IPS-18a (cell line): Measurements from ENCODE around the gene RASSF1.
"Not testable (repeated sequence)": the region's sequence is repeated elsewhere in the genome, so short reads cannot be mapped to it uniquely, and the experiment has no call there.

Source experiments
- H3K27ac ChIP-seq: one replicate; pipeline ENCODE4 v1.5.1; 2013; ENCODE audit warnings: low read length
- H3K27me3 ChIP-seq: one replicate; pipeline ENCODE4 v1.6.1; 2013; ENCODE audit warnings: mild to moderate bottlenecking, low read length; ENCODE audit not compliant: control insufficient read depth, insufficient read depth
- H3K36me3 ChIP-seq: one replicate; pipeline ENCODE4 v1.6.1; 2013; ENCODE audit warnings: low read depth, low read length; ENCODE audit not compliant: control insufficient read depth
- H3K4me1 ChIP-seq: one replicate; pipeline ENCODE4 v1.6.1; 2013; ENCODE audit warnings: low read depth, low read length; ENCODE audit not compliant: control insufficient read depth
- H3K4me3 ChIP-seq: one replicate; pipeline ENCODE4 v1.5.1; 2013; ENCODE audit warnings: low read length
- H3K9ac ChIP-seq: one replicate; pipeline ENCODE4 v1.6.1; 2013; ENCODE audit warnings: mild to moderate bottlenecking, low read length, moderate library complexity
- H3K9me3 ChIP-seq: one replicate; pipeline ENCODE4 v1.6.1; 2013; ENCODE audit warnings: low read depth, low read length; ENCODE audit not compliant: control insufficient read depth

RASSF1 gene

GRCh38 chr3:50319181-50319893, 21.3 kb downstream of the RASSF1 start:
- Histone ChIP-seq H3K36me3 (peaks cover 34% of the 10 kb centered on the region), H3K4me3 (no peak overlapping the region)

DNA sequence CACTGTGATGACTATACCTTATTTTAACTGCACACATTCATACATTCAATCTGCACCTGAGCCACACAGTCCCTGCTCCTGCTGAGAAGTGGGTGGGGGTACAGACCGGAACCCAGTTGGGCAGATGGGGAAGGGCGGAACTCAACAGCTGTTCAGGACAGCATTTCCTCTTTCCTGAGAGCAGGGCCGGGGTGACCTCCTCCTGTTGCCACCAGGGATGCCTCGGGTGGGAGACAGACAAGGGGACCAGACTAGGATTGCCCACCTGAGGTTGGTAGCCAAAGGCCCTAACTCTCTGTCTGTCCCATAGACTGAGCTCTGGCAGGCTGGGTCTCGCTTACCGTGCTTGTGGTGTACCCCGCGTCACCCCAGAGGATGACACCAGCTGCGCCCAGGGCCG, 22.0 kb downstream of the RASSF1 start:
- no peak overlapping the region for H3K27ac ChIP-seq
- peaks cover 8% of the 10 kb centered on the region for H3K4me1 ChIP-seq
- H3K9ac ChIP-seq = no peak overlapping the region
- H3K4me3 ChIP-seq = no peak overlapping the region
- H3K27me3 ChIP-seq = no peaks in the 10 kb centered on the region
- peaks cover 34% of the 10 kb centered on the region for H3K36me3 ChIP-seq
- H3K9me3 ChIP-seq = no peaks in the 10 kb centered on the region

More at GRCh38 chr3:50319181-50319893, 21.3 kb downstream of the RASSF1 start:
- no peaks in the 10 kb centered on the region for H3K27me3 ChIP-seq
- H3K4me1 ChIP-seq = peaks cover 10% of the 10 kb centered on the region
- H3K27ac ChIP-seq = no peak overlapping the region
- H3K9ac ChIP-seq = no peak overlapping the region
- no peaks in the 10 kb centered on the region for H3K9me3 ChIP-seq

DNA sequence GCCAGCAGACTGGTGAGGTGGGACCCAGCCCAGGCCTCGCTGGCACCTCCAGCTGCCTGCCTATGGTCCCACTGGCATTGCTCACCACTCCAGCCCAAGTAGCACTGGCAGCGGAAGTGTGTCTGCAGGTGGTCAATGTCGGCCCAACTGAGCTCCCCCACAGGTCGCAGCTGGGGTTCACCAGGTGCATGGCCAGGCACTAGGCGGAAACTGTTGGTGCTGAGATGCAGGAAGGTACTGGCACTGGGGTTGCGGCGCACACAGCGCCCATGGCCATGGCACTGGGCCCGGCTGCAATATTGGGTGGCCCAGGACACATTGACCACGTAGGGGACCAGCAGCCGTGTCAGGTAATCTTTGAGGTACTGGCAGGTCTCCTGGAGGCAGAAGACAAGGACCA, 22.5 kb downstream of the RASSF1 start:
- H3K9ac ChIP-seq = no peak overlapping the region
- no peaks in the 10 kb centered on the region for H3K9me3 ChIP-seq
- H3K27me3 ChIP-seq = no peaks in the 10 kb centered on the region
- peaks cover 4% of the 10 kb centered on the region for H3K4me1 ChIP-seq
- no peak overlapping the region for H3K4me3 ChIP-seq
- H3K36me3 ChIP-seq = peaks cover 34% of the 10 kb centered on the region
- H3K27ac ChIP-seq = no peak overlapping the region

GRCh38 chr3:50317300-50317699, 23.3 kb downstream of the RASSF1 start:
- no peak overlapping the region for H3K27ac ChIP-seq
- H3K4me3 ChIP-seq = no peak overlapping the region
- H3K36me3 ChIP-seq = peaks cover 34% of the 10 kb centered on the region
- H3K27me3 ChIP-seq = no peaks in the 10 kb centered on the region
- no peaks in the 10 kb centered on the region for H3K4me1 ChIP-seq
- H3K9me3 ChIP-seq = no peaks in the 10 kb centered on the region
- no peak overlapping the region for H3K9ac ChIP-seq

DNA sequence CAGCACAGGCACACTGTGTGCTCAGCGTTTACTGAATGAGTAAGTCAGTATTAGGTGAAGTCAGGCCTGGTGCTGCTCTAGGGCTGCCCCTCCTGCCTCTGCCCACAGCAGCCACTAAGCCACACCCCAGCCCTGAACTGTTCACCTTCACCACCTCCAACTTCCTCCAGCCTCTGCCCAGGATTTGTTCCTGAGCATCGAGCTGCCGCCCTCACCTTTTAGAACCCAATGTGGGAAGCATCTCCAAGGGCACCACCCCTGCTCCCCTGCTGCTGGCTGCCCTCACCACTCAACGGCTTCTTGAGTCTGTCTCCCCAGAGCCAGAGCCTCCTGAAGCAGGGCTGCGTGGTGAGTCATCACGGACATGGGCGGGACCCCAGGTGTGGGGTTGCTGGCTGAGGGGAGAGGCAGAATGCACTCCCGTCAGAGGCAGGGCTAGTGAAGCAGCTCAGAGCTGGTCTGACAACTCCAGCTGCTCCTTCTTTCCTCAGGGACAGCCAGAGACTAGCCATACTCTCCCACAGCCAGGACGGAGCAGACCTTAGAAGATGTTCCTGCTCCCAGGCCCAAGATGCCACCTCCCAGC, 23.9 kb downstream of the RASSF1 start:
- peaks cover 34% of the 10 kb centered on the region for H3K36me3 ChIP-seq
- no peaks in the 10 kb centered on the region for H3K4me1 ChIP-seq
- no peak overlapping the region for H3K9ac ChIP-seq
- no peaks in the 10 kb centered on the region for H3K9me3 ChIP-seq
- H3K4me3 ChIP-seq = no peak overlapping the region
- H3K27ac ChIP-seq = no peak overlapping the region
- no peaks in the 10 kb centered on the region for H3K27me3 ChIP-seq

DNA sequence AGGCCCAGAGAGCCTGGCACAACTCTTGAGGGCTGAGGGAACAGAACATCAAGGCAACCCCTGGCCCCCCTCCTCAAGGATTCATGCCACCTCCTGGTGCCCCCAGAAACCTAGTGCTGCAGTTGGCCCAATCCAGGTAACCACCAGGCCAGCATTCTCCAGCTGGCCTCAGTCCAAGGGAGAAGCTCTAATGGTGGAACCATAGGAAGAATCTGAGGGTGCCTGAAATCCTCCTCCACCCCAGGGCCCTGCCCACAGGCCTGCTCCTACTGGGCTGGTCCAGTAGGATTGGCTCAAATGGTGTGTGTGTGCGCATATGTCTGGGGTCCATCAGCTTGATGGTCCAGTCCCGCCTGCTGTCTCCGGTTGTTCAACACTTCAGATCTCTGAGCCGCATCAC, 25.8 kb downstream of the RASSF1 start:
- Histone ChIP-seq H3K9ac (no peak overlapping the region), H3K27ac (no peak overlapping the region)

DNA sequence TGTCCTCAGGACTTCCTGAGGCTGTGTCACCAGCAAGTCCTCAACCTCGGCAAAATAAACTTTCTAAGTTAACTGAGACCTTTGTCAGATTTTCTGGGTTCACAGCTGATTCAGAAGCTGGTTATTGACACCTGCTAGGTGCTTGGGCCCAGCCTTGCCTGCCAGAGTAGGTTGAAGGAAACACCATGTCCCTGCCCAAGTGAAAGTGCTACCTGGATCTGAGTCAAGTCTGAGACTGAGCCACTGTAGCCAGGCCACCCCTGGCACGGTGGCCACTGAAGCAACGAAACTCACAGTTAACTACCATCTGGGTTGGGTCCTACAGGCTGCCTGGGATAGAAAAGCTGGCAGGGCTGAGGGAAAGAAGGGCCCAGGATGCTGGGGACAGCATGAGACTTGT, 26.3 kb downstream of the RASSF1 start:
- H3K9me3 ChIP-seq = peaks cover 6% of the 10 kb centered on the region
- H3K36me3 ChIP-seq = peaks cover 27% of the 10 kb centered on the region
- H3K27me3 ChIP-seq = no peaks in the 10 kb centered on the region
- H3K4me1 ChIP-seq = no peaks in the 10 kb centered on the region
- H3K27ac ChIP-seq = no peak overlapping the region
- H3K4me3 ChIP-seq = no peak overlapping the region
- no peak overlapping the region for H3K9ac ChIP-seq

More for the DNA sequence above, 25.8 kb downstream of the RASSF1 start:
- Histone ChIP-seq H3K36me3 (peaks cover 32% of the 10 kb centered on the region), H3K4me3 (no peak overlapping the region), H3K9me3 (peaks cover 2% of the 10 kb centered on the region), H3K4me1 (no peaks in the 10 kb centered on the region), H3K27me3 (no peaks in the 10 kb centered on the region)

GRCh38 chr3:50312041-50312440, 28.6 kb downstream of the RASSF1 start:
- H3K9me3 ChIP-seq, H3K27me3 ChIP-seq, H3K36me3 ChIP-seq, H3K9ac ChIP-seq, H3K27ac ChIP-seq, H3K4me3 ChIP-seq, H3K4me1 ChIP-seq: not testable (repeated sequence)

DNA sequence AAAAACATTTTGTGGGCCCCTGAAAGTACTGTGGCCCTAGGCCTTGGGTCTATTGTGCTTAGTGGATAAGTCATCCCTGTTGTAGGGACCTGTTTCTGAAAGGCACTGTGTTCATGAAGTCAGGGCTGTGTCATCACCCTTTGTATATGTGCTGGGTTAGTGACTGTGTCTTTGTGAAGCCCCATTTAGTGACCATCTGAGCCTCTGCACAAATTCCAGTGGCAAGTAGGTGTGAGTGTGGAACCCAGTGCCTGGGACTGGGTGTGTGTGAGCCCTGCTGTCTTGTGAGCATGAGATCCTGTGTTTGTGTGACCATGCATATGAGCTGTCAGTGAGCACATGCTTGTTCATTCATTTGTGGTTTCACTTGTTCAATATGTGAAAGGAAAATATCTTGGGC, 36.0 kb downstream of the RASSF1 start:
- Histone ChIP-seq H3K27me3 (no peaks in the 10 kb centered on the region), H3K36me3 (no peaks in the 10 kb centered on the region), H3K4me3 (no peak overlapping the region), H3K4me1 (peaks cover 17% of the 10 kb centered on the region), H3K9ac (no peak overlapping the region), H3K9me3 (peaks cover 2% of the 10 kb centered on the region), H3K27ac (no peak overlapping the region)

- H3K27ac ChIP-seq = peak within 1 kb of the TSS; percentile 24
- H3K9ac ChIP-seq = no peak within 1 kb of the TSS
- no peaks in the 10 kb centered on the region for H3K36me3 ChIP-seq
- H3K4me1 ChIP-seq = peaks cover 18% of the 10 kb centered on the region
- no peaks in the 10 kb centered on the region for H3K9me3 ChIP-seq
- H3K4me3 ChIP-seq = peak within 1 kb of the TSS; percentile 26
- H3K27me3 ChIP-seq = no peaks in the 10 kb centered on the region
Measured at GRCh38 chr3:50303013-50303815, 37.4 kb downstream of the RASSF1 start, which contains the start of gene HYAL1. Gene HYAL1 (minus strand): TSS chr3:50303574. CDS start chr3:50302956, 618 bp downstream.

DNA sequence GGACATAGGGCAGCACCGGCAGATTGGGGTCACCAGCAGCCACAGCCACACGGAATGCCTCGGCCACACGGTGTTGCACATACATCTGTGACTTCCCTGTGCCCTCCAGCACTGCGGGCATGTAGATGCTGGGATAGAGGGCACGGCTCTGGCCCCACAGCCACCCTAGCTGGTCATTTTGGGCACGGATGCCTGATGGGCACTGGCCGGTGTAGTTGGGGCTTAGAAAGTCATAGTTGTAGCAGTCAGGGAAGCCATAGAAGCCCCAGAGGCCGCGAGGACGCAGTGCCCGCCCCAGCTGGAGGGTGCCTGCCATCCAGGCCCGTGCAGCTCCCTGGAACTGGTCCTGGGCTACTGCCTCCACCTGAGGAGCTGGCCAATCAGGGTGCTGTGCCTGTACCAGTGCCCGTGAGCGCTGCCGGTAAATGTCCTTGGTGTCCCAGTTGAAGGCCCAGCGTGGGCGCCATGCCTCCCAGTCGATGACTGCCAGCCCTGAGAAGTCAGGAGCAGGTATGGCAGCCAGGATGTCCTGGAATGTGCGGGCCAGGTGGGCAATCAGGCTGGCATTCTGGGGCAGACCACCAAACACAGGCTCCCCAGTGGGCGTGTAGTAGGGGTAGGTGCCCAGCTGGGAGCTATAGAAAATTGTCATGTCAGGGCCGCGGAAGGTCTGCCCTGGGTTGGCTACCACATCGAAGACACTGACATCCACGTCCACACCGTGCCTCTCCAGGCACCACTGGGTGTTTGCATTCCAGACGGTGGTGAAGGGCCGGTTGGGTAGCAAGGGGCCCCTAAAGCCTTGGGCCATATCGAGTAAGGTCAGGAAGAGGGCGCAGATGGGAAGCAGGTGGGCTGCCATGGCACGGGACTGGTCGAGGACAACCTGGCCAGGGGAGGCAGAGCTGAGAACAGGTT, 38.3 kb downstream of the RASSF1 start:
- Histone ChIP-seq H3K27ac (no peak overlapping the region), H3K4me1 (peaks cover 18% of the 10 kb centered on the region)

More for the DNA sequence above, 38.3 kb downstream of the RASSF1 start:
- Histone ChIP-seq H3K9me3 (no peaks in the 10 kb centered on the region), H3K27me3 (no peaks in the 10 kb centered on the region), H3K9ac (no peak overlapping the region), H3K36me3 (no peaks in the 10 kb centered on the region), H3K4me3 (no peak overlapping the region)
